GM18508 (cell line): ENCODE data around the gene SMURF1.
"Not testable (repeated sequence)": the region's sequence is repeated elsewhere in the genome, so short reads cannot be mapped to it uniquely, and the experiment has no call there.

Experiments used
- ATAC-seq: cut with Tn5 transposase; IDR thresholded peaks from one replicate; pipeline ENCODE4 v1.9.1; 2021; ENCODE audit warnings: moderate number of reproducible peaks; ENCODE audit not compliant: insufficient read depth, unreplicated experiment

The SMURF1 gene

DNA sequence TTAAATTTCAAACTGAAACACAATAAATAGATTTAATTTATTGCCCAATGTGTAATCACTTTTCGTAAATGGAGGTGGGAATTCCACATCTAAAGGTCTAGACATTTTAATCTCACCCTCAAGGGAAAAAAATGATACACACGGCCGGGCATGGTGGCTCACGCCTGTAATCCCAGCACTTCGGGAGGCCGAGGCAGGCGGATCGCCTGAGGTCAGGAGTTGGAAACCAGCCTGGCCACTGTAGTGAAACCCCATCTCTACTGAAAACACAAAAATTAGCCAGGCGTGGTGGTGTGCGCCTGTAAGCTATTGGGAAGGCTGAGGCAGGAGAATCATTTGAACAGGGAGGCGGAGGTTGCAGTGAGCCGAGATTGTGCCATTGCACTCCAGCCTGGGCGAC, 42.4 kb downstream of the SMURF1 start:
- not testable (repeated sequence) for ATAC-seq

GRCh38 chr7:99099499-99100077, 44.3 kb downstream of the SMURF1 start:
- no peak for ATAC-seq

DNA sequence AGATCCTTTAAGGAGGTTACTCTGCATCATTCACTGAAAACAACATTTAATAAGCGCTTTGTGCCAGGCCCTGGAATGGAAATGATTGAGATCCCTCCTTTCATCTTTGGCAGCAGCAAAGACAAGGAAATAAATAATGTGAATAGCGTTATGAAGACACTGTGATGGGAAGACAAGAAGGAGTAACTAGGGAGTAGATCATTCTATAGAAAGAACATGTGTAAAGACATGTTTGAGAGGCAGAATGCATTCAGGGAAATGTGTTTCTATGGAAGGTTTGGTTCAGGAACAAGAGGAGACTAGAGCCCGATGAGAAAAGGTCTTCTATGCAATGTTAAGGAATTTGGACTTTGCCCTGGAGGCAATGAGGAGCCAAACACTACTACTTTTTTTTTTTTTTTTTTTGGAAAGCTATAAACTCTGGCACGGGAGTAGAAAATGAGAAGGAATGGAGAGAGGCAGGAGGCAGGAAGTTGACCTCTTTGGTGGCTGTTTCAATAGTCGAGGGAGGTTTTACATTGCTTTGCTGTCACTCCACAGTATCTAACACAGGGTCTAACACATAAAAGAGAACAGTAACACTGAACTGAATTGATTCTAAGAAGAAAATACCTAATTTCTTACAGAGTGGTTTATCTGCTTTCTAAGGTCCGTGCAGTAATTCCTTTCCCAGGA, 44.9 kb downstream of the SMURF1 start:
- no peak for ATAC-seq

DNA sequence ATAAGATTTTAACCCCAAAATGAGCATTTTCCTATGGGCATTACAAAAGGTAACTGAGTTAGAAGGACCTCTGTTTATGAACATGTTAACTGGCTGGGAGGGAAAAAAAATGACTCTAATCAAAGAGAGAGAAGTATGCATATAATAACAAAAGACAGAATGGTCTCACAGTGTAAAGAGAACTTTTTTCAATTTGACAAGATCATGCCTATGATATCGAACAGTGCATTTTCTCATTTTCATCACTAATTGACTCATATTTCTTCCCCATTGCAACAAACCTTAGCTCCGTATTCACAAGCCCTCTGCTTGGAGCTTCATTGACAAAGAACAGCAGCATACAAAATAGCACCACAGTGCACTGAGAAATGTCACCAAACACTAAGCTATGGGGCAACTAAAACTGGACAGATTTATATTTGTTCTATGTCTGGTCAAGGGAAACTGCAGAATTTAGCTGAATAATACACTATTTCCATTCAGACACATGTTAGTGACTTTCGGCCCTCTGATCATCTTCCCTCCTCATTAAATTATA, 45.6 kb downstream of the SMURF1 start:
- ATAC-seq, result no peak

DNA sequence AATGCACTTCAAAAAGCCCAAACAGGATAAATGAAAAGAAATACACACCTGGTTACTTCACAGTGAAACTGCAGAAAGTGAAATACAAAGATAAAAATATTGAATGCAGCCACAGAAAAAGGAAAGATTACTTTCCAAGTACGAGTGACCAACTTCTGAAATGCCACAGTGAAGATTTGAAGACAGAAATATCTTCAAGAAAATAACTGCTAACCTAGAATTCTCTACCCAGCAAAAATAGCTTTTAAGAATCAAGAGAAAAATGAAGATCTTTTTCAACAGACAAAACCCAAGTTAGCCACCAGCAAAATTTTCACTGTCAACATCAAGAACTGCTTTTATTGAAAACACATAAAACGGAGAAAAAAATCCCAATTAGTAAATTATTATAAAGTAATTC, 46.2 kb downstream of the SMURF1 start:
- ATAC-seq, result no peak

DNA sequence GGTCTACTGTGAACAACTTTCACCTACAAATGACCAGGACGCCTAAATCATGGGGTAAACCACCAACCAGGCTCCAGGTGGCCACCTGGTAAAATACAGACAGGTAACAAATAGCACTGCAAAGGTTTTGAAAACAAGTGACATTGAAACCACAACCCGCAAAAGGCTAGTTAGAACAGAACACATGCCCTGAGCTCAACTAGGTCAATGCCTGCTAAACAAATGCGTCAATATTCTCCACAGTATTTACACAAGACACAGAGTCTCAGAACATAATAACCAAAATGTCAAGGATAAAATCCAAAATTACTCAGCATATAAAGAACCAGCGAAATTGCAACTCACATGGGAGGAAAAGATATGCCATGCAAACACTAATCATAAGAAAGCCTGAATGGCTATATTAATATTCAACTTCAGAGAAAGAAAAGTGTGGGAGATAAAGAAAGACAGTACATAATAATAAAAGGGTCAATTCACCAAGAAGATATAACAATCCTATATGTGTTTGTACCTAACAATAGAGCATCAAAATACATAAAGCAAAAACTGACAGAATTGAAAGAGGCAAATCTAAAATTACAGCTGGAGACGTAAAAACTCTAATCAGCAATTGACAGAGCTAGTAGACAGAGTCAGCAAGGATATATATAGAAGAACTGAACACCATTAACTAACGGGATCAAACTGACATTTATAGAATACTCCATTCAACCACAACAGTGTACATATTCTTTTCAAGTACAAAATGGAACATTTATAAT, 47.6 kb downstream of the SMURF1 start:
- no peak for ATAC-seq

GRCh38 chr7:99095698-99096097, 48.2 kb downstream of the SMURF1 start:
- ATAC-seq, result no peak

GRCh38 chr7:99094401-99094800, 49.5 kb downstream of the SMURF1 start:
- ATAC-seq, result no peak

GRCh38 chr7:99092064-99092720, 51.7 kb downstream of the SMURF1 start:
- ATAC-seq, result no peak

GRCh38 chr7:99090771-99091542, 53.0 kb downstream of the SMURF1 start:
- no peak for ATAC-seq

DNA sequence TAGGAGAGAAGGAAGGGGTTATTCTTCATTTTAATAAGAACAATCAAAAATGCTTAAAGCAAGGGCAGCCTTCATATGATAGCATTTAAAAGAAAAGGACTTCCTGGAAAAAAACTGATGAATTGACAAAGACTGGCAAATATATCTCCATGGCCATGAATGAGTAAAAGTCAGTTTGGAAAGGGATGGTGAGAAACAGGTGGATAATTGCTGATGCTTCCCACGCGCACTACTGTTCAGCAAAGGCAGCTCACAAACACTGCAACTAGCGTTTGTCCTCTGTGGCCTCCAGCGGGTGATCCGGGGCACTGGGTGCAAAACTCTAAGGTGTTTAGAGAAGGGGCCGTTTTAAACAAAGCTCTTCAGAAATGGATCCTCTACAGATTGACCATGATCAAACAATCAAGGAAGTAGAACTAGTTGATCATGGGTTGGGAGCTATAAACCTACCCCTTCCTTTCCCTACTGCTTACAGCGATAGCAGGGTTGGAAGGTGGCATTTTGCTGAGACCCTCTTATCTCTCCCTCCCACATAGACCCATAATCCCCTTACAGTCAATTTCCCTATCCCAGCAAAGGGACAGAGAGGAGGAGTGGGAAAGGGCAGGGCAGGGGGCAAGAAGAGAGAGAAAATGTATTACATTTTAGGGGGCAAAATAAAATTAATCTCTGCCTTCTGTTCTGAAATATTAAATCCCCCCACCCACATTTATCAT, 53.8 kb downstream of the SMURF1 start:
- no peak for ATAC-seq

- ATAC-seq, result no peak
These were observed 57.0 kb downstream of the SMURF1 start for GRCh38 chr7:99086944-99087343.

- ATAC-seq, result no peak
These were observed 57.4 kb downstream of the SMURF1 start for GRCh38 chr7:99086532-99086931.

- ATAC-seq, result no peak
These were observed 60.2 kb downstream of the SMURF1 start for GRCh38 chr7:99083733-99084132.

DNA sequence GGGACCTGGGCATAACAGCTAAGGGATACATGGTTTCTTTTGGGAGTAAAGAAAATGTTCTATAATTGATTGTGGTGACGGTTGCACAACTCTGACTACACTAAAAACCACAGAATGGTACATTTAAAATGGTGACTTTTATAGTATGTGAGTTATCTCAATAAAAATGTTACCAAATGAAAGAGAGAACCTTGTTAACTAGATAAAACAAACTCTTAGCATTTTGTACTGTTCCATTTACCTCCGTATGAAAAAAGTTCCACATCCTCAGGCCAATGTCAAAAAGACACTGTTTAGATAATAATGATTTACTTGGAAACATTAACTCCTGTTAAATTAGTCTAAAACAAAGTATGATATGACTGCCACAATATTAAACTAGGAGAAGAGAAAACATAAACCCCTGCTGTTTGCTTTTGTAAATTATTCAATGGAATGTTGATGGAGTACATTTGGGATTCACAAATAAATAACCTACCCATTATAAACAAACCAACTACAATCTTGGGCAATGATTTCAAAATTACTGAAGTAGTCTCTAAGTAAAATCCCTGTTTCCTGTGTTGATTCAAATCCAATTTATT, 60.7 kb downstream of the SMURF1 start:
- ATAC-seq, result no peak

DNA sequence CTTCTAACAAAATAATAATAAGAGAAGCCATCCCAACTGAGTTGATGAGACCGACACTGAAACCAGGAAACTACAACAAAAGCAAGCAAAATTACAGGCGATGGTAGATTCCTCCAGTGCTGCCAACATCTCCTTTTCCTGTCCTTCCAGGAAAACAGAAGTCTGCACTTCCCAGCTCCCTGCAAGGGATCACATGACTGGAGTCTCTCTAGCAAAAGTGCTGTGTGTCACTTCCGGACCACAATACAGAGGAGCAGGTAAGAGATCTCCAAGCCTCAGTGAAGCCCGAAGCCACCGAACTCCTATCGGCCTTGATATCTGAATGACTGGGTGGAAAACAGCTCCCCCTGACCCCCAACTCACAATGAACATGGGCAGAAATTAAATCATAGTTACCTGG, 63.2 kb downstream of the SMURF1 start:
- ATAC-seq, result no peak

- no peak for ATAC-seq
These were observed 64.8 kb downstream of the SMURF1 start for GRCh38 chr7:99079104-99079503.

DNA sequence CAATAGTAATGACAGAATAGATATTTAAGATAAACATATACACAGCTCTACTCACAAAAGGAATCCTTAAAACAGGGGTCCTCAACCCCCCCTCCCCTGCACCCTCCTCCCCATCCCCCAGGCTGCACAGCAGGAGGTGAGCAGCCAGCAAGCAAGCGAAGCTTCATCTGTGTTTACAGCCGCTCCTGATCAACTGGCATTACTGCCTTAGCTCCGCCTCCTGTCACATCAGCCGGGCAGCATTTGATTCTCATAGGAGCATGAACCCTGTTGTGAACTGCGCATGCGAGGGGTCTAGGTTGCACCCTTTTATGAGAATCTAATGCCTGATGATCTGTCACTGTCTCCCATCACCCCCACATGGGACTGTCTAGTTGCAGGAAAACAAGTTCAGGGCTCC, 65.5 kb downstream of the SMURF1 start:
- no peak for ATAC-seq

- ATAC-seq, result no peak
These were observed 67.3 kb downstream of the SMURF1 start for GRCh38 chr7:99076615-99077014.
